Stimulated activated naive B cell treated with anti-CD40 and anti-IgM and Interleukin-4, amounts not matched to agents 10 μg/mL and 1 μg/mL and 100 μg/mL, for 72 hours (primary cell): ENCODE results near the gene KIF3B.
A peak's percentile ranks its signal among the peaks of the same experiment; 100 is the strongest.
"Not testable (repeated sequence)": the region's sequence is repeated elsewhere in the genome, so short reads cannot be mapped to it uniquely, and the experiment has no call there.

Experiments
- ATAC-seq, 2 donors: fragments of 150-1000 bp; cut with Tn5 transposase; replicated peaks; 2 replicates each; pipeline ENCODE4 v1.10.0; 2021; ENCODE audit warnings: moderate library complexity in 1 of 2
- DNase-seq: peaks from one replicate; pipeline ENCODE4 v3.0.0; 2021
- H3K27ac Mint-ChIP-seq: one replicate; pipeline ENCODE4 v1.8.0; 2022; ENCODE audit warnings: mild to moderate bottlenecking, mixed read lengths
- H3K27me3 Mint-ChIP-seq, 2 donors: one replicate each; pipeline ENCODE4 v1.8.0; 2022; ENCODE audit warnings: mixed read lengths in 2 of 2
- H3K36me3 Mint-ChIP-seq, 2 donors: one replicate each; pipeline ENCODE4 v1.8.0; 2022; ENCODE audit warnings: mixed read lengths in 2 of 2, mild to moderate bottlenecking in 1 of 2
- H3K4me1 Mint-ChIP-seq, 2 donors: one replicate each; pipeline ENCODE4 v1.8.0; 2022; ENCODE audit warnings: mixed read lengths in 2 of 2, mild to moderate bottlenecking in 1 of 2
- H3K4me3 Mint-ChIP-seq, 2 donors: one replicate each; pipeline ENCODE4 v1.8.0; 2022; ENCODE audit warnings: mild to moderate bottlenecking in 2 of 2, mixed read lengths in 2 of 2, moderate library complexity in 1 of 2
- H3K9me3 Mint-ChIP-seq, 2 donors: one replicate each; pipeline ENCODE4 v1.8.0; 2022; ENCODE audit warnings: mixed read lengths in 2 of 2, mild to moderate bottlenecking in 1 of 2

Gene KIF3B

GRCh38 chr20:32337937-32338661, 60.6 kb downstream of the KIF3B start:
- Mint-ChIP-seq H3K4me3 (no peak overlapping the region), H3K36me3 (peaks cover 14 to 44% of the 10 kb centered on the region in 2 donors), H3K27ac (peak overlapping the region; percentile 9), H3K9me3 (no peaks in the 10 kb centered on the region), H3K27me3 (no peaks in the 10 kb centered on the region), H3K4me1 (peaks cover 34 to 51% of the 10 kb centered on the region in 2 donors)
- DNase-seq (peak; percentile 11), ATAC-seq (peak; percentile 40 to 57)

- Mint-ChIP-seq H3K4me1 (peaks cover 33 to 47% of the 10 kb centered on the region in 2 donors), H3K9me3 (no peaks in the 10 kb centered on the region), H3K4me3 (no peak overlapping the region), H3K27ac (no peak overlapping the region), H3K27me3 (no peaks in the 10 kb centered on the region), H3K36me3 (peaks cover 12 to 43% of the 10 kb centered on the region in 2 donors)
- DNase-seq (no peak), ATAC-seq (no peak)
Observed at GRCh38 chr20:32338665-32339064, 61.2 kb downstream of the KIF3B start.

GRCh38 chr20:32339116-32339515, 61.7 kb downstream of the KIF3B start:
- no peaks in the 10 kb centered on the region for H3K9me3 Mint-ChIP-seq
- peaks cover 32 to 43% of the 10 kb centered on the region in 2 donors for H3K4me1 Mint-ChIP-seq
- H3K27me3 Mint-ChIP-seq: no peaks in the 10 kb centered on the region
- no peak overlapping the region for H3K27ac Mint-ChIP-seq
- no peak for DNase-seq
- peaks cover 9 to 38% of the 10 kb centered on the region in 2 donors for H3K36me3 Mint-ChIP-seq
- no peak for ATAC-seq
- no peak overlapping the region for H3K4me3 Mint-ChIP-seq

GRCh38 chr20:32341053-32341452, 63.6 kb downstream of the KIF3B start:
- DNase-seq, H3K9me3 Mint-ChIP-seq, H3K27me3 Mint-ChIP-seq, ATAC-seq, H3K27ac Mint-ChIP-seq, H3K4me3 Mint-ChIP-seq: not testable (repeated sequence)
- Mint-ChIP-seq H3K36me3 (peaks cover 5 to 26% of the 10 kb centered on the region in 2 donors), H3K4me1 (peaks cover 29 to 38% of the 10 kb centered on the region in 2 donors)

- Mint-ChIP-seq H3K4me3 (no peak overlapping the region), H3K27ac (no peak overlapping the region), H3K9me3 (no peaks in the 10 kb centered on the region), H3K36me3 (peaks cover 7 to 24% of the 10 kb centered on the region in 2 donors), H3K4me1 (peaks cover 14 to 19% of the 10 kb centered on the region in 2 donors), H3K27me3 (no peaks in the 10 kb centered on the region)
- DNase-seq: no peak
- no peak for ATAC-seq
Observed at GRCh38 chr20:32343439-32343838, 66.0 kb downstream of the KIF3B start.

- Mint-ChIP-seq H3K36me3 (peaks cover 10 to 31% of the 10 kb centered on the region in 2 donors), H3K9me3 (peaks cover 0 to 2% of the 10 kb centered on the region in 2 donors), H3K27me3 (no peaks in the 10 kb centered on the region), H3K4me3 (peak overlapping the region in 1 of 2 donors; percentile 19), H3K4me1 (peaks cover 12 to 18% of the 10 kb centered on the region in 2 donors), H3K27ac (no peak overlapping the region)
- DNase-seq: no peak
- no peak for ATAC-seq
Observed at GRCh38 chr20:32344835-32345506, 67.5 kb downstream of the KIF3B start.

GRCh38 chr20:32348207-32348606, 70.8 kb downstream of the KIF3B start:
- Mint-ChIP-seq H3K4me1 (peaks cover 8 to 9% of the 10 kb centered on the region in 2 donors), H3K36me3 (peaks cover 12 to 30% of the 10 kb centered on the region in 2 donors), H3K9me3 (peaks cover 0 to 2% of the 10 kb centered on the region in 2 donors), H3K27ac (no peak overlapping the region), H3K4me3 (no peak overlapping the region), H3K27me3 (no peaks in the 10 kb centered on the region)
- no peak for DNase-seq
- ATAC-seq: no peak

GRCh38 chr20:32350421-32350820, 73.0 kb downstream of the KIF3B start:
- peaks cover 0 to 2% of the 10 kb centered on the region in 2 donors for H3K9me3 Mint-ChIP-seq
- no peak overlapping the region for H3K4me3 Mint-ChIP-seq
- H3K27me3 Mint-ChIP-seq: no peaks in the 10 kb centered on the region
- peaks cover 15 to 27% of the 10 kb centered on the region in 2 donors for H3K4me1 Mint-ChIP-seq
- no peak for ATAC-seq
- H3K27ac Mint-ChIP-seq: no peak overlapping the region
- no peak for DNase-seq
- H3K36me3 Mint-ChIP-seq: peaks cover 12 to 32% of the 10 kb centered on the region in 2 donors

GRCh38 chr20:32352121-32352720, 74.8 kb downstream of the KIF3B start:
- H3K36me3 Mint-ChIP-seq: peaks cover 12 to 31% of the 10 kb centered on the region in 2 donors

GRCh38 chr20:32353848-32354496, 76.5 kb downstream of the KIF3B start:
- peak overlapping the region; percentile 88 for H3K27ac Mint-ChIP-seq
- ATAC-seq (no peak), DNase-seq (no peak)
- H3K36me3 Mint-ChIP-seq: peaks cover 7 to 23% of the 10 kb centered on the region in 2 donors
- H3K4me3 Mint-ChIP-seq: no peak overlapping the region
- H3K9me3 Mint-ChIP-seq: peaks cover 0 to 2% of the 10 kb centered on the region in 2 donors
- H3K27me3 Mint-ChIP-seq: no peaks in the 10 kb centered on the region
- peaks cover 28 to 46% of the 10 kb centered on the region in 2 donors for H3K4me1 Mint-ChIP-seq

More at GRCh38 chr20:32352121-32352720, 74.8 kb downstream of the KIF3B start:
- DNase-seq: no peak
- H3K4me3 Mint-ChIP-seq: no peak overlapping the region
- peak overlapping the region; percentile 56 for H3K27ac Mint-ChIP-seq
- peaks cover 0 to 2% of the 10 kb centered on the region in 2 donors for H3K9me3 Mint-ChIP-seq
- ATAC-seq: no peak
- H3K27me3 Mint-ChIP-seq: no peaks in the 10 kb centered on the region
- peaks cover 24 to 42% of the 10 kb centered on the region in 2 donors for H3K4me1 Mint-ChIP-seq

GRCh38 chr20:32354592-32355416, 77.4 kb downstream of the KIF3B start:
- Mint-ChIP-seq H3K4me1 (peaks cover 31 to 45% of the 10 kb centered on the region in 2 donors), H3K27ac (peak overlapping the region; percentile 88), H3K36me3 (peaks cover 8 to 21% of the 10 kb centered on the region in 2 donors), H3K27me3 (no peaks in the 10 kb centered on the region), H3K9me3 (no peaks in the 10 kb centered on the region), H3K4me3 (peak overlapping the region in 1 of 2 donors; percentile 45)
- ATAC-seq (peak; percentile 17 to 28), DNase-seq (peak; percentile 37)

GRCh38 chr20:32355417-32355841, 78.0 kb downstream of the KIF3B start:
- ATAC-seq (peak; percentile 29 to 33), DNase-seq (peak; percentile 37)
- H3K4me3 Mint-ChIP-seq: peak overlapping the region; percentile 22 to 45
- peaks cover 31 to 50% of the 10 kb centered on the region in 2 donors for H3K4me1 Mint-ChIP-seq
- H3K9me3 Mint-ChIP-seq: no peaks in the 10 kb centered on the region
- peaks cover 8 to 19% of the 10 kb centered on the region in 2 donors for H3K36me3 Mint-ChIP-seq
- H3K27ac Mint-ChIP-seq: peak overlapping the region; percentile 88
- H3K27me3 Mint-ChIP-seq: no peaks in the 10 kb centered on the region

- H3K9me3 Mint-ChIP-seq, ATAC-seq, H3K27me3 Mint-ChIP-seq, DNase-seq: not testable (repeated sequence)
- peak overlapping the region; percentile 100 for H3K27ac Mint-ChIP-seq
- H3K4me1 Mint-ChIP-seq: peaks cover 31 to 56% of the 10 kb centered on the region in 2 donors
- H3K36me3 Mint-ChIP-seq: peaks cover 5 to 15% of the 10 kb centered on the region in 2 donors
- peak overlapping the region; percentile 22 to 99 for H3K4me3 Mint-ChIP-seq
Observed at GRCh38 chr20:32355907-32356621, 78.6 kb downstream of the KIF3B start.
